ENCODE results near the gene TRAPPC10. TPM values are rescaled to one million over a fixed set of nuclear protein-coding genes. Genes with fewer than 3 reads are reported as not detected.

Gene TRAPPC10
- total RNA-seq, 1 experiment from 2014 or later, result 28.8 TPM

DNA sequence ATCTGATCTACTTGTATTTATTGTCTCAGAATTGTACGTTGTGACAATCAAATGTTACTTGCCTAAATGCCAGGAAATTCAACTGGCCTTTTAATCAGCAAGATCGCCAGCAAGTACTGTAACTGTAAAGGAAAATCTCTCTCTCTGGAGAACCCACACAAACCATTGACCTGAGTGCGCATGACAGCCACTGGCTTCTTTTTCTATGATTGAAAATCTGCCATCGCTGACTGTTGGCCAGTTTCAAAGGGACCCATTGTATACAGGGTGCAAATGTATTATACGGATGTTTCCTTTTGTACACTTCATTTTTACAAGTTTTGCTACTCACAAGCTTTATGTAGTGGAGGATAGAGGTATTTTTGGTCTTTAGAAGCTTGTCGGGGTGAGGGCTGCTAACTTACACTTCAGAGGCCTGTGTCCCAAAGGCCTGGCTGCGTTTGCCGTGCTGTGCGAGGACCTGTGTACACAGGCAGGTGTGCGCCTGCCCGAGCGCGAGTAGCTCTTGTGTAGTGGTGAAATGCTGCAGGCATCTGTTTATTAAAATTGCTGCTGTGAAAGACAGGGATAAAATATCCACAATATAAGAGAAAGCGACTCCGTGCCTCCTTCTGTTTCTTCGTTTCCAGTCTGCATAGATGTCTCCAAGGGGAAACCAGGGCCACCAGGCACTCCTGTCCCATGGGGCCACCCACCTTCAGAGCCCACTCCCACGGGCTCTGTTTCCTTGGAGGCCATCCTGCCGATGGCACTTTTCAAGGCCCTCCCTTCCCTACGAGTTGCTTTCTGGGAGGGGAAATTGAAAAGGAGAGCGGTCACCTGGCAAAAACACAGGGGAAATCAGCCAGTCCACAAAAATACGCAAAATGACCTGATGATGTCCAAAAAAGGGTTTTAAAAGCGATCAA is 25.3 kb upstream of the TRAPPC10 start:
- peaks cover 8% of the 10 kb centered on the region for H3K36me3 Mint-ChIP-seq (ENCODE audit: insufficient read depth, unreplicated experiment)
- CTCF ChIA-PET, result no interaction called here
- BruUV-seq (replicated peaks), result no TSS peak
- DNase-seq, result no peak
- no peak overlapping the region for H3K27ac Mint-ChIP-seq (ENCODE audit: unreplicated experiment)
- no peak overlapping the region for H3K4me3 Mint-ChIP-seq (ENCODE audit: low read depth, unreplicated experiment)
- intact Hi-C loops (cut with micrococcal nuclease; ENCODE audit: unreplicated experiment), result no loop called here
- TF ChIP-seq CTCF (IDR thresholded peaks at IDR 0.05; ENCODE audit: unreplicated experiment), result no peak
- no peaks in the 10 kb centered on the region for H3K4me1 Mint-ChIP-seq (ENCODE audit: low read depth, unreplicated experiment)
- no peaks in the 10 kb centered on the region for H3K9me3 Mint-ChIP-seq (ENCODE audit: low read depth, unreplicated experiment)
- H3K27me3 Mint-ChIP-seq (ENCODE audit: unreplicated experiment), result no peaks in the 10 kb centered on the region

- BruUV-seq (replicated peaks), result no TSS peak
- H3K9me3 Mint-ChIP-seq (ENCODE audit: low read depth, unreplicated experiment), result no peaks in the 10 kb centered on the region
- no peaks in the 10 kb centered on the region for H3K4me1 Mint-ChIP-seq (ENCODE audit: low read depth, unreplicated experiment)
- intact Hi-C loops (cut with micrococcal nuclease; ENCODE audit: unreplicated experiment), result no loop called here
- H3K27me3 Mint-ChIP-seq (ENCODE audit: unreplicated experiment), result no peaks in the 10 kb centered on the region
- H3K36me3 Mint-ChIP-seq (ENCODE audit: insufficient read depth, unreplicated experiment), result peaks cover 8% of the 10 kb centered on the region
- DNase-seq, result no peak
- H3K4me3 Mint-ChIP-seq (ENCODE audit: low read depth, unreplicated experiment), result no peak overlapping the region
- H3K27ac Mint-ChIP-seq (ENCODE audit: unreplicated experiment), result no peak overlapping the region
- CTCF ChIA-PET, result no interaction called here
- TF ChIP-seq CTCF (IDR thresholded peaks at IDR 0.05; ENCODE audit: unreplicated experiment), result no peak
Observed at GRCh38 chr21:43987509-43987908, 24.6 kb upstream of the TRAPPC10 start.

- H3K4me3 Mint-ChIP-seq (ENCODE audit: low read depth, unreplicated experiment), result no peak overlapping the region
- no TSS peak for BruUV-seq (replicated peaks)
- TF ChIP-seq CTCF (IDR thresholded peaks at IDR 0.05; ENCODE audit: unreplicated experiment), result no peak
- no peaks in the 10 kb centered on the region for H3K9me3 Mint-ChIP-seq (ENCODE audit: low read depth, unreplicated experiment)
- CTCF ChIA-PET, result no interaction called here
- no peak for DNase-seq
- H3K4me1 Mint-ChIP-seq (ENCODE audit: low read depth, unreplicated experiment), result no peaks in the 10 kb centered on the region
- H3K27me3 Mint-ChIP-seq (ENCODE audit: unreplicated experiment), result no peaks in the 10 kb centered on the region
- peaks cover 6% of the 10 kb centered on the region for H3K36me3 Mint-ChIP-seq (ENCODE audit: insufficient read depth, unreplicated experiment)
- H3K27ac Mint-ChIP-seq (ENCODE audit: unreplicated experiment), result no peak overlapping the region
- intact Hi-C loops (cut with micrococcal nuclease; ENCODE audit: unreplicated experiment), result no loop called here
Observed at GRCh38 chr21:43988016-43988415, 24.1 kb upstream of the TRAPPC10 start.

GRCh38 chr21:43988506-43989230 is 23.4 kb upstream of the TRAPPC10 start:
- intact Hi-C loops (cut with micrococcal nuclease; ENCODE audit: unreplicated experiment), result no loop called here
- no peak overlapping the region for H3K4me3 Mint-ChIP-seq (ENCODE audit: low read depth, unreplicated experiment)
- BruUV-seq (replicated peaks), result no TSS peak
- CTCF ChIA-PET, result no interaction called here
- no peak overlapping the region for H3K27ac Mint-ChIP-seq (ENCODE audit: unreplicated experiment)
- no peak for DNase-seq
- peaks cover 5% of the 10 kb centered on the region for H3K36me3 Mint-ChIP-seq (ENCODE audit: insufficient read depth, unreplicated experiment)
- H3K9me3 Mint-ChIP-seq (ENCODE audit: low read depth, unreplicated experiment), result no peaks in the 10 kb centered on the region
- TF ChIP-seq CTCF (IDR thresholded peaks at IDR 0.05; ENCODE audit: unreplicated experiment), result no peak
- H3K27me3 Mint-ChIP-seq (ENCODE audit: unreplicated experiment), result no peaks in the 10 kb centered on the region
- no peaks in the 10 kb centered on the region for H3K4me1 Mint-ChIP-seq (ENCODE audit: low read depth, unreplicated experiment)

Data from Calu3 (cell line).